Activated CD4-positive, alpha-beta T cell treated with anti-CD3 and anti-CD28 coated beads for 36 hours (primary cell): Measurements from ENCODE around the gene FCN1. TPM values are rescaled to one million over a fixed set of nuclear protein-coding genes. Genes with fewer than 3 reads are reported as not detected.
"Not testable (repeated sequence)": the region's sequence is repeated elsewhere in the genome, so short reads cannot be mapped to it uniquely, and the experiment has no call there.

Experiments used
- ATAC-seq: fragments of 200-7000 bp; cut with Tn5 transposase; one replicate; pipeline ENCODE4 v1.10.0; 2021; ENCODE audit warnings: mild to moderate bottlenecking, moderate library complexity
- CTCF ChIA-PET: fragments of 350-600 bp; sonication (Branson Sonifier 250); formaldehyde crosslinking; loops from one replicate; lab custom pipeline; 2021; ENCODE audit warnings: antibody characterized with exemption; lab: Charles Lee
- POLR2A ChIA-PET: fragments of 350-600 bp; sonication (Branson Sonifier 250); formaldehyde crosslinking; loops from one replicate; lab custom pipeline; 2021; ENCODE audit warnings: antibody characterized with exemption, inconsistent platforms; lab: Charles Lee
- DNase-seq: peaks from one replicate; pipeline ENCODE4 v3.0.0-alpha.2; 2020
- H3K27ac Mint-ChIP-seq: one replicate; pipeline ENCODE4 v1.8.0; 2021; ENCODE audit warnings: mixed read lengths
- H3K27me3 Mint-ChIP-seq: one replicate; pipeline ENCODE4 v1.8.0; 2021; ENCODE audit warnings: mixed read lengths
- H3K36me3 Mint-ChIP-seq: one replicate; pipeline ENCODE4 v1.8.0; 2021; ENCODE audit warnings: low read depth, mixed read lengths
- H3K4me1 Mint-ChIP-seq: one replicate; pipeline ENCODE4 v1.8.0; 2021; ENCODE audit warnings: mixed read lengths
- H3K4me3 Mint-ChIP-seq: one replicate; pipeline ENCODE4 v1.8.0; 2021; ENCODE audit warnings: mild to moderate bottlenecking, moderate library complexity, mixed read lengths
- H3K9me3 Mint-ChIP-seq: one replicate; pipeline ENCODE4 v1.8.0; 2021; ENCODE audit warnings: low read depth, mixed read lengths
- intact Hi-C, 2 experiments: fragments of 100-400 bp; cut with DNase I in 1 of 2; cut with micrococcal nuclease in 1 of 2; formaldehyde crosslinking; loops; one replicate each; pipeline versions ENCODE4 v1.14.2 to v1.15.1; 2022 to 2024; cut with DNase I, micrococcal nuclease
- total RNA-seq, 2 experiments: library from RNA; stranded (reverse); gene quantifications; one replicate each; pipeline ENCODE4 v1.2.3, GENCODE V29; 2021

FCN1 gene
- total RNA-seq, 2 experiments from 2014 or later = not detected

GRCh38 chr9:134960701-134961181 lies 43.0 kb upstream of the FCN1 start:
- DNase-seq (no peak), ATAC-seq (no peak)
- no peaks in the 10 kb centered on the region for H3K36me3 Mint-ChIP-seq
- CTCF ChIA-PET = no interaction called here
- H3K4me1 Mint-ChIP-seq = no peaks in the 10 kb centered on the region
- H3K4me3 Mint-ChIP-seq = no peak overlapping the region
- intact Hi-C loops = no loop called here
- no peaks in the 10 kb centered on the region for H3K27me3 Mint-ChIP-seq
- H3K27ac Mint-ChIP-seq = no peak overlapping the region
- POLR2A ChIA-PET = interaction anchor here (0.5 kb wide), 1 partner anchor 472 kb away, joined by 3 read pairs; no protein-coding TSS in a partner anchor
- no peaks in the 10 kb centered on the region for H3K9me3 Mint-ChIP-seq

DNA sequence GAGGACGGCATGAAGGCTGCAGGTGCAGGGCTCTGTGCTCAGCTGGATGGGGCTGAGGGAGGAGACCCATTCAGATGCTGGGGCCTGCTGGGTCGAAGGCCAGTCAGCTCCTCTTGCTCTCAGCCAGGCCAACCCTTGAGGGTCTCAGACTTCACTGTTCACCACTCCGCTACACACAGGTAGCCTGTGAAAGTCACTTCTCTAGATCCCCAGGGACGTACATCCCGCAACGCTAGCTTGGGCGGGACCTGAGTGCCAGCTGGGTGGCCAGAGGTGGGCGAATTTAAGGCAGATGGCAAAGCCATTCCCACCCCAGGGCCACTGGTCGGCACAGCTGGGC lies 42.2 kb upstream of the FCN1 start:
- H3K4me1 Mint-ChIP-seq = no peaks in the 10 kb centered on the region
- no peak for ATAC-seq
- CTCF ChIA-PET = no interaction called here
- H3K27me3 Mint-ChIP-seq = no peaks in the 10 kb centered on the region
- no peak overlapping the region for H3K27ac Mint-ChIP-seq
- intact Hi-C loops = no loop called here
- no peaks in the 10 kb centered on the region for H3K9me3 Mint-ChIP-seq
- POLR2A ChIA-PET = no interaction called here
- H3K4me3 Mint-ChIP-seq = no peak overlapping the region
- H3K36me3 Mint-ChIP-seq = no peaks in the 10 kb centered on the region
- no peak for DNase-seq

GRCh38 chr9:134959126-134959970 lies 41.6 kb upstream of the FCN1 start:
- CTCF ChIA-PET = no interaction called here
- no peaks in the 10 kb centered on the region for H3K9me3 Mint-ChIP-seq
- no peaks in the 10 kb centered on the region for H3K4me1 Mint-ChIP-seq
- POLR2A ChIA-PET = no interaction called here
- H3K4me3 Mint-ChIP-seq = no peak overlapping the region
- no peak for ATAC-seq
- intact Hi-C loops = no loop called here
- no peaks in the 10 kb centered on the region for H3K36me3 Mint-ChIP-seq
- no peak for DNase-seq
- H3K27me3 Mint-ChIP-seq = no peaks in the 10 kb centered on the region
- no peak overlapping the region for H3K27ac Mint-ChIP-seq

DNA sequence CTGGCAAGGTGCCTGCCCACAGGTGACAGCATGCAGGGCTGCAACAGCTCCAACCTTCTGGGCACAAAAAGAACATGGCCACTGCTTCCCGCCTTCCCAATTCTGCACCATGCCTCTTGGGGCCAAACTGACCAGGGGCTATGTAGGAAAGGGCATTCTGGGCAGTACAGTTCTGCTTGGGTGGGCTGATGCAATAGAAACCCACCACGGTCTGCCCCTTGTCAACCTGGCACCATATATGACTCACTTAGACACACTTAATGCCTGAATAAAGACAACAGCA lies 40.2 kb upstream of the FCN1 start:
- Mint-ChIP-seq H3K4me3 (no peak overlapping the region), H3K36me3 (no peaks in the 10 kb centered on the region), H3K4me1 (no peaks in the 10 kb centered on the region), H3K27me3 (no peaks in the 10 kb centered on the region), H3K27ac (no peak overlapping the region), H3K9me3 (no peaks in the 10 kb centered on the region)
- CTCF ChIA-PET = no interaction called here
- no peak for ATAC-seq
- DNase-seq = no peak
- POLR2A ChIA-PET = no interaction called here
- intact Hi-C loops = no loop called here

DNA sequence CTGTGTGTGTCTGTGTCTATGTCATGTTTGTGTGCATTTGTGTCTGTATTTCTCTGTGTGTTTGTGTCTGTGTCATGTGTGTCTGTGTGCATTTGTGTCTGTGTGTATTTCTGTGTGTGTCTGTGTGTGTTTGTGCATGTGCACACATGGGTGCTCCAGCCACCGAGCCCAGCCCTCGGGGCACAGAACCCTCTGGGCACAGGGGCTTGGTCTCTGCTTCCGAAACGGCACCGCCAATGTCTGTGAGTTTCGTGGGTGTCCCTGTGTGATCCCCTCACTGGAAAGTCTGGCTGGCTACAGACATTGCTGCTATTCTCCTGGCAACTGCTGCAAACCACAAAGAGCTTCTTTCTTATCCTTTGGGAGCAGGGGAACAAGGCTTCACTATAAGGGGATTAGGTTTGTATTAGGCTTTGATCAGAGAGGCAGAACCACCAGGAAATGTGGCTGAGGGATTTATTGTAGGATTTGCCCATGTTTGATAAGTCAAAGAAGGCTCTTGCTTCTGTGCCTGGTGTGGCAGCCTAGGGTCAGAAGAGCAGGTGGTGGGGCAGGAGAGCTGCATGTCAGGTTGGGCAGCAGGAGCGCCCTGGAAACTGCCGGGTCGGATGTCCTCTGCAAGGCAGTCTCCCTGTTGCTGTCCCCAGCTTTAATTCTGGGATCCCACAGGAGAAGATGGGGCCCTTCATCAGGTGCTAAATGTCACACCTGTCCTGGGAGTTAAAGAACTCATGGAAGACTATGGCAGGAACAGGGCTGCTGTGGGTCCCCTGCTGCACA lies 39.6 kb upstream of the FCN1 start:
- no peaks in the 10 kb centered on the region for H3K36me3 Mint-ChIP-seq
- H3K27me3 Mint-ChIP-seq = no peaks in the 10 kb centered on the region
- ATAC-seq (no peak), DNase-seq (no peak)
- CTCF ChIA-PET = no interaction called here
- POLR2A ChIA-PET = no interaction called here
- H3K27ac Mint-ChIP-seq = no peak overlapping the region
- intact Hi-C loops = no loop called here
- H3K4me1 Mint-ChIP-seq = no peaks in the 10 kb centered on the region
- no peaks in the 10 kb centered on the region for H3K9me3 Mint-ChIP-seq
- H3K4me3 Mint-ChIP-seq = no peak overlapping the region

GRCh38 chr9:134956387-134956786 lies 38.7 kb upstream of the FCN1 start:
- H3K27me3 Mint-ChIP-seq, POLR2A ChIA-PET, intact Hi-C loops, H3K9me3 Mint-ChIP-seq, H3K4me1 Mint-ChIP-seq, ATAC-seq, H3K36me3 Mint-ChIP-seq, CTCF ChIA-PET, H3K27ac Mint-ChIP-seq, H3K4me3 Mint-ChIP-seq, DNase-seq: not testable (repeated sequence)

- no peak for DNase-seq
- intact Hi-C loops = no loop called here
- POLR2A ChIA-PET = no interaction called here
These were observed 38.1 kb upstream of the FCN1 start for GRCh38 chr9:134955801-134956200.

DNA sequence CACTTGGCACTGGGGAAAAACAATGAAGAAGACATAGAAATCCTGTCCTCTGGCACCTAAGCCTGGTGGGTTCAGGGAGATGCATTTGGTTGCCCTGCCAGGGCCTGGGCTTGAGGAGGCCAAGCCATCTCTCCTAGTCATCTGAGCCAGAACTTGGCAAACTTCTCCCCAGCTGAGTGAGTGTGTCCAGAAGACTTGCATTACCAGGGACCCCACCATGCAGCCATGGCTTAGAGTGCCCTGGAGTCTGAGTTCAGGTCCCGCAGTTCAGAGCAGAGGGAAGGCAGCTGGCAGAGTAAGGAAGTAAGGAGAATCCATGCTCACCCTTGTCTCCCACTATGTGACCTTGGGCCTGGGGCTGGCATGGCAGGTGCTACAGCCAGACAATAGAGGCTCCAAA lies 37.4 kb upstream of the FCN1 start:
- ChIA-PET CTCF (no interaction called here), POLR2A (no interaction called here)
- no peak overlapping the region for H3K27ac Mint-ChIP-seq
- H3K36me3 Mint-ChIP-seq = no peaks in the 10 kb centered on the region
- ATAC-seq (no peak), DNase-seq (no peak)
- H3K9me3 Mint-ChIP-seq = no peaks in the 10 kb centered on the region
- H3K27me3 Mint-ChIP-seq = no peaks in the 10 kb centered on the region
- intact Hi-C loops = no loop called here
- H3K4me3 Mint-ChIP-seq = no peak overlapping the region
- no peaks in the 10 kb centered on the region for H3K4me1 Mint-ChIP-seq

More at GRCh38 chr9:134955801-134956200, 38.1 kb upstream of the FCN1 start:
- H3K27me3 Mint-ChIP-seq = no peaks in the 10 kb centered on the region
- H3K4me1 Mint-ChIP-seq = no peaks in the 10 kb centered on the region
- H3K27ac Mint-ChIP-seq = no peak overlapping the region
- H3K36me3 Mint-ChIP-seq = no peaks in the 10 kb centered on the region
- no peak for ATAC-seq
- H3K9me3 Mint-ChIP-seq = no peaks in the 10 kb centered on the region
- CTCF ChIA-PET = no interaction called here
- no peak overlapping the region for H3K4me3 Mint-ChIP-seq

- no peak overlapping the region for H3K27ac Mint-ChIP-seq
- ATAC-seq (no peak), DNase-seq (no peak)
- H3K36me3 Mint-ChIP-seq = no peaks in the 10 kb centered on the region
- no peaks in the 10 kb centered on the region for H3K27me3 Mint-ChIP-seq
- intact Hi-C loops = no loop called here
- ChIA-PET CTCF (no interaction called here), POLR2A (no interaction called here)
- H3K4me1 Mint-ChIP-seq = no peaks in the 10 kb centered on the region
- no peaks in the 10 kb centered on the region for H3K9me3 Mint-ChIP-seq
- H3K4me3 Mint-ChIP-seq = no peak overlapping the region
These were observed 34.3 kb upstream of the FCN1 start for GRCh38 chr9:134951994-134952393.

DNA sequence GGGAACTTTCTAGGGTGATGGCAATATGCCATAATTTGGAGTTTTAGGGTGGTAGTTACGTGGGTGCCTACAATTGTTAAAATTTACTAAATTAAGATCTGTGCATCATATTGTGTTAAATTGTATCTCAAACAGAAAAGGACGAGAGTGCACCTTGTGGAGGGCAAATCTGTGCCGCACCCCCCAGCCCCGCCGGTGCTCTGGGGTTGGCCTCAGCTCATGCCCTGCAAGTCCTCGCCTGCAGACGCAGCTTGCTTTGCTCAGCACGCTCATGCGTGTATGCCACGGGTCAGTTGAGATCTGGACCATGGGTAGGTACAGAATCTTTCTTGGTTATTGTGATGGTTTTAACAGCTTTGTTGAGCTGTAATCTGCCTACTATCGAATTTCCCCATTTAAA lies 33.7 kb upstream of the FCN1 start:
- Mint-ChIP-seq H3K9me3 (no peaks in the 10 kb centered on the region), H3K27ac (no peak overlapping the region), H3K27me3 (no peaks in the 10 kb centered on the region), H3K4me3 (no peak overlapping the region), H3K36me3 (no peaks in the 10 kb centered on the region), H3K4me1 (no peaks in the 10 kb centered on the region)
- DNase-seq = no peak
- intact Hi-C loops = no loop called here
- ATAC-seq = no peak
- ChIA-PET POLR2A (no interaction called here), CTCF (no interaction called here)

DNA sequence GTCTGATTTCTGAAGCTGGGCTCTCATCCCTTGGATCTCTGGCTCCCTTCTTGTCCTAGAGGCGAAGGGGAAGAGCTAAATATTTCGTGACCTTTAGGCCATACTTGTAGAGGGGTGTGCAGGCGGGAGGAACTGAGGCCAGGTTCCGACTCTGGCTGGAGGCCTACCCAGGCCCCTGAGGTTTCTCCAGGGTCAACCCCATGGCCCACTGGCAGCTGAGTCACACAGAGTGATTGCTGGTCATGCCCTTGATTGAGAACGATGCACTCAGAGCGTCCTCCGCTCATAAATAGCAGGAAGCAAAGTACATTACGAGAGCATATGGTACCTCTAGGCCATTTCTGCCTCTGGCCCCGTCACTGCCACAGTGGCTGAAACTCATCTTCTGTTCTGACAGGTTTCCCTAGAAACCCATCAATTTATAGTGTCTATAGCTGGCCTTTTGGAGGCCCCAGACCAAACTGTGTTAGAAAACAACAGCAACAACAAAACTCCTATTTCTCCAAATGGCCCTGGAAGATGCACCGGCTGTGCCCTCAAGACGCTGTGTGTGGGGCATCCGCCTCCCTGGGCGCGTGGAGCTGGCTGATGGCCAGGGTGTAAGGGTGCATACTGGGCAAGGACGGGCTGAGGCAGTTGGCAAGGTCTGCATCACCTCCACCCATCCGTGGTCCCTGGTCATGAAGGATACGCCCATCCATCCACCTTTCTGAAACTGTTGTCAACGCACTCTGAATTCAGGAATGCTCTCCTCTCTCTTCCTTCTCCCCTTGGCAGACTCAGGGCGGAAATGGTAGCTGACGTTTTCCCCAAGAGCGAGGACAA lies 32.9 kb upstream of the FCN1 start:
- Mint-ChIP-seq H3K4me1 (no peaks in the 10 kb centered on the region), H3K27ac (no peak overlapping the region), H3K27me3 (no peaks in the 10 kb centered on the region), H3K9me3 (no peaks in the 10 kb centered on the region), H3K4me3 (no peak overlapping the region), H3K36me3 (no peaks in the 10 kb centered on the region)
- no peak for ATAC-seq
- no peak for DNase-seq
- CTCF ChIA-PET = no interaction called here
- POLR2A ChIA-PET = no interaction called here
- intact Hi-C loops = no loop called here
